ENCODE measurements around the gene WIPF2.

Gene WIPF2

GRCh38 chr17:40318830-40319391 lies 99.8 kb downstream of the WIPF2 start:
- H3K4me3 ChIP-seq (ENCODE audit: control insufficient read depth, low read depth, low read length) = peak overlapping the region; percentile 73
- no peak for DNase-seq (ENCODE audit: low read depth)
- TF ChIP-seq, protein P1, sequence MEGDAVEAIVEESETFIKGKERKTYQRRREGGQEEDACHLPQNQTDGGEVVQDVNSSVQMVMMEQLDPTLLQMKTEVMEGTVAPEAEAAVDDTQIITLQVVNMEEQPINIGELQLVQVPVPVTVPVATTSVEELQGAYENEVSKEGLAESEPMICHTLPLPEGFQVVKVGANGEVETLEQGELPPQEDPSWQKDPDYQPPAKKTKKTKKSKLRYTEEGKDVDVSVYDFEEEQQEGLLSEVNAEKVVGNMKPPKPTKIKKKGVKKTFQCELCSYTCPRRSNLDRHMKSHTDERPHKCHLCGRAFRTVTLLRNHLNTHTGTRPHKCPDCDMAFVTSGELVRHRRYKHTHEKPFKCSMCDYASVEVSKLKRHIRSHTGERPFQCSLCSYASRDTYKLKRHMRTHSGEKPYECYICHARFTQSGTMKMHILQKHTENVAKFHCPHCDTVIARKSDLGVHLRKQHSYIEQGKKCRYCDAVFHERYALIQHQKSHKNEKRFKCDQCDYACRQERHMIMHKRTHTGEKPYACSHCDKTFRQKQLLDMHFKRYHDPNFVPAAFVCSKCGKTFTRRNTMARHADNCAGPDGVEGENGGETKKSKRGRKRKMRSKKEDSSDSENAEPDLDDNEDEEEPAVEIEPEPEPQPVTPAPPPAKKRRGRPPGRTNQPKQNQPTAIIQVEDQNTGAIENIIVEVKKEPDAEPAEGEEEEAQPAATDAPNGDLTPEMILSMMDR (conservative IDR thresholded peaks at IDR 0.05; ENCODE audit: control insufficient read depth, insufficient read depth, low read depth, low read length) = no peak

GRCh38 chr17:40319651-40320540 lies 100.8 kb downstream of the WIPF2 start:
- H3K4me3 ChIP-seq (ENCODE audit: control insufficient read depth, low read depth, low read length) = peak overlapping the region; percentile 73
- TF ChIP-seq, protein P1 (conservative IDR thresholded peaks at IDR 0.05; ENCODE audit: control insufficient read depth, insufficient read depth, low read depth, low read length) = no peak
- peak; percentile 52 for DNase-seq (ENCODE audit: low read depth)

DNA sequence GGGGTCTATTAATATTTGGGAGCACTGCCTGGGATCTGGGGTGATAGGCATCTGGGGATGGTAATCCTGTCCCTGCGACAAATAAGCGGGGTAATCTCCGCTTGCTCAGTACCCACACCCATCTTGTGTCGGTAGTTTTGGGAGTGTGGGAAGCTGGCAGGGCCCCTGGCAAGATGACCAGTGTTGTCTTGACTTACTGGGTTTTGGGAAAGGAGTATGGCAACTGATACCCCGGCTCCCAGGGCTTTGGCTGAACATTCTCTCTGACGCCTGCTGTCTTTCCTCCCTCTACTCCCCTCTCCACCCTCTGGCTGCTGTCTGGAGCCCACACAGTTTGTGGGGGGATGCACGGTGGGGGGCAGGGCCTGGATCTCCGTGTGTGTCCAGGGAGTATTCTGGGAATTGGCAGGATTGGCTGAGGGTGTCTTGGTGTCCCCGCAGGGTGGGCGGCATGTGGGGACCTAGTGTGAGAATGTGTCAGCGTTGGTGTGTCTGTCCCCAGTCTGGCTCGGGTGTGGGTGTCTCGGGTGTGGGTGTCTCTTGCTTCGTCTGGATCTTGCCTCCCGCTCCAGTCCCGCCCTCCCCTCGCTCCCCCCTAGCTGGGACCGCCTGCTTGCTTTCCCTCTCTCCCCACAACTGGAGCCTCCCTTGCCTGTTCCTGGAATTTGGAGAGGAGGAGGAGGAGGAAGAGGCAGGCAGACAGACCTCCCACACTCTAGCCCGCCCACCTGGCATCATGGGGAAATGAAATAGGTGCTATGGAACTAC lies 101.8 kb downstream of the WIPF2 start:
- TF ChIP-seq, protein P1 (conservative IDR thresholded peaks at IDR 0.05; ENCODE audit: control insufficient read depth, insufficient read depth, low read depth, low read length) = no peak
- DNase-seq (ENCODE audit: low read depth) = no peak
- H3K4me3 ChIP-seq (ENCODE audit: control insufficient read depth, low read depth, low read length) = no peak overlapping the region

DNA sequence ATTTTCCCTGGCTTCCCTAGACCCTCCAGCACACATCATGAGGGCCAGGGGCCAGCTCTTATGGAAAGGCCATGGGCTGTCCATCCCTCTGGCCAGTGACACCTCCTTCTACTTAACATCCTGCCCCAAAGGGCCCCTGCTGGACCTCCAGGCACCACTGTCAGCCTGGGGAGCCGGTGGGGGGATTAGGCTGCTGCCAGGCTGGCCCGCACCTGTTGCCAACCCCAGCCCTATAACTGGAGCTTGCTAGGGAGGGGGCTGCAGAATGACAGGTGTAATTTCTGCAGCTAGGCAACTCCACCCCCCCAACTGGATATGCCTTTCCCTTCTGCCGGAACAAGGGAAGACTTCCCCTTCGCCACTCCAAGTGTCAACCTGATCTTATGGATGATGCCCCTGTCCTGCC lies 102.4 kb downstream of the WIPF2 start:
- no peak overlapping the region for H3K4me3 ChIP-seq (ENCODE audit: control insufficient read depth, low read depth, low read length)
- DNase-seq (ENCODE audit: low read depth) = no peak
- TF ChIP-seq, protein P1 (conservative IDR thresholded peaks at IDR 0.05; ENCODE audit: control insufficient read depth, insufficient read depth, low read depth, low read length) = no peak

DNA sequence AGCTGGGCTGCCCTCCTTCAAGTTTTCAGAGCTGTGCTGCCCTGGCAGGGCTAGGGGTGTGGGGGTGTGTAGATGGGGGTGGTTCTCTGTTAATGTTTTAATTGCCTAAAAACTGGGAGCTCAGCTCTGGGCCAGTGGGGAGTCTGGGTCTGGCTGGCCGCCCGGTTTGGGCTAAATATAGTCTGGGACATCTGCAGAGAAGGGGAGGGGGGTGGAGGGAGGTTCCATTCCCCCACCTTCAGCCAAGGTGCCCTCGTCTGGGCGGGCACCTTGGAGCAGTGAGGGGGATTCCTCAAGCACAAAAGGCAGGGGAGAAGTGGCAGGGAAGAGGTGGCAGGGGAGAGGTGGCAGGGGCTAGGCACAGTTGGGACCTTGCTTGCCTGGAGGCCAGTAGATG lies 102.9 kb downstream of the WIPF2 start:
- no peak for DNase-seq (ENCODE audit: low read depth)
- TF ChIP-seq, protein P1 (conservative IDR thresholded peaks at IDR 0.05; ENCODE audit: control insufficient read depth, insufficient read depth, low read depth, low read length) = no peak
- peak overlapping the region; percentile 29 for H3K4me3 ChIP-seq (ENCODE audit: control insufficient read depth, low read depth, low read length)

DNA sequence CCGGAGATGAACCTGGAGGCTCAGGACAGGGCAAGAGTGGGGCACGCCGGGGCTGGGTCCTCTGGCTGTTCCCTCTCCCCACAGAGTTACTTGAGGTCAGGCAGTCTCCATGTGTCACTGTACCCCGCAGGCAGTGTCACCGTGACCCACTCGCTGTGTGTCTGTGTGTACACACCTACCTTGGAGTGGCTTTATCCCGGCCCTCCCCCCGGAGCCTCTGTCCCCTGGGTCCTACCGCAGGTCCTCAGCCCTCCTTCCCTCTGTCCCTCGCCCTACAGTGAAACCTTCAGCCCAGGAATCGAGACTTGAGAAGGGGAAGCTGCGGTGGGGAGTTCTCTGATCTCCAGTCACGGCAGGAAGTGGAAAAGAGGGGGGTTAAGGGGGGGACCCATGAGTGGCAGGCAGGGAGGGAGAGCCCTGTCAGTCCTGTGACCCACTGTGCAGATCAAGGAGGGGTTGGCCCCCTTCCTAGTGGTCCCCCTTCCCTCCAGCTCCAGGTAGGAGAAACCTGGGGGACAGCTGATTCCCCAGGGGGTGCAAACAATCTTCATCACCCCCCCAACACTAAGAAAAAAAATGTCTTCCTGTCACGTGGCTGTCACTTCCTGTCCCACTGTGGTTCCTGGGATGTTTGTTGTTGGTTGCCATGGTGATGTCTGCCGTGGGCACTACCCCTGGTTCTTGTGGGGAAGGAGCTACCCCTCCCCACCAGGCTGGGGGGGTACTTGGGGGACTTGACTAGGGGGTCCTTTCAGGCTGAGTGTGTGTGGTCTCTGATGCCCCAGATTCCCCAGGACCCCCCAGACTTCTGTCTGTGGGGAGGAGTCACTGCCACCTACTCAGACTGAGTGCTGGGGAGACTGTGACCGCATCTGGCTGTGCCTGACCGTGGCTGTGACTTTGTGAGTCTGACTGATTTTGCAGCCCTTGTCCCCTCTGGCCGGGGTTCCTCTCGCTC lies 103.5 kb downstream of the WIPF2 start:
- TF ChIP-seq, protein P1 (conservative IDR thresholded peaks at IDR 0.05; ENCODE audit: control insufficient read depth, insufficient read depth, low read depth, low read length) = no peak
- peak; percentile 79 for DNase-seq (ENCODE audit: low read depth)
- peak overlapping the region; percentile 29 for H3K4me3 ChIP-seq (ENCODE audit: control insufficient read depth, low read depth, low read length)

All from fibroblast of mammary gland (primary cell).